ENCODE results near the gene LYSMD3. TPM values are rescaled to one million over a fixed set of nuclear protein-coding genes. Genes with fewer than 3 reads are reported as not detected.

The LYSMD3 gene
- total RNA-seq, 1 donor from 2014 or later: 21.6 TPM

DNA sequence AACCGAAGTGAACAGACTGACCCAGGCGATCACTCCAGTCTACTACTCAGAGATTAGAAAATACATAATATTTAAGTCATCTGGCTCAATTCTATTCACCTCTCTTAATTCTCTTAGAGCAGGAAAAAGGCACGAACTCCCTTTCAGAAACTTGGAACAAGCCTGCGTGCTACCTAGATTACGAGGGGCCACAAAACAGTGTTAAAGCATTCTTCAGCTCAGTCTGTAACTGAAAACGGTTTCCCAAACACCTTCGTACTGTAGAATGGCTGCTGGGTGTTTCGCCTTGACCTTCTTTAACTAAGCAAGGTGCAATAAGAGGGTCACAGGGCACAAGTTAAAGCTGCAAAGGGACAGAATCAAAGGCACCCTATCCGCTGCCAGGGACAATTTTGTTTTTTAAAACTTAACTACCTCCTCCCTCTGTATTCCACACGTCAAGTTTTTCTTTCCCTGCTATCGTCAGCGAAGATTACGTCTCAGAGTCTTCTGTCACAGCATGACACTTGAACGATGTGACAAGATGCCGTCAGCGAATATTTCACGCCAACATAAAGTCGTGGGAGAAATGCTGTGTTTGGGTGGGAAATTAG is 687 bp downstream of the LYSMD3 start:
- Histone ChIP-seq H3K27ac (peak overlapping the region; percentile 88), H3K9me3 (no peaks in the 10 kb centered on the region), H3K36me3 (peaks cover 12% of the 10 kb centered on the region), H3K27me3 (ENCODE audit: low read depth) (no peaks in the 10 kb centered on the region), H3K4me1 (peaks cover 42% of the 10 kb centered on the region), H3K4me3 (peak overlapping the region; percentile 78)
- ATAC-seq (peak; percentile 1 to 8), DNase-seq (no peak)
- TF ChIP-seq, protein P1, sequence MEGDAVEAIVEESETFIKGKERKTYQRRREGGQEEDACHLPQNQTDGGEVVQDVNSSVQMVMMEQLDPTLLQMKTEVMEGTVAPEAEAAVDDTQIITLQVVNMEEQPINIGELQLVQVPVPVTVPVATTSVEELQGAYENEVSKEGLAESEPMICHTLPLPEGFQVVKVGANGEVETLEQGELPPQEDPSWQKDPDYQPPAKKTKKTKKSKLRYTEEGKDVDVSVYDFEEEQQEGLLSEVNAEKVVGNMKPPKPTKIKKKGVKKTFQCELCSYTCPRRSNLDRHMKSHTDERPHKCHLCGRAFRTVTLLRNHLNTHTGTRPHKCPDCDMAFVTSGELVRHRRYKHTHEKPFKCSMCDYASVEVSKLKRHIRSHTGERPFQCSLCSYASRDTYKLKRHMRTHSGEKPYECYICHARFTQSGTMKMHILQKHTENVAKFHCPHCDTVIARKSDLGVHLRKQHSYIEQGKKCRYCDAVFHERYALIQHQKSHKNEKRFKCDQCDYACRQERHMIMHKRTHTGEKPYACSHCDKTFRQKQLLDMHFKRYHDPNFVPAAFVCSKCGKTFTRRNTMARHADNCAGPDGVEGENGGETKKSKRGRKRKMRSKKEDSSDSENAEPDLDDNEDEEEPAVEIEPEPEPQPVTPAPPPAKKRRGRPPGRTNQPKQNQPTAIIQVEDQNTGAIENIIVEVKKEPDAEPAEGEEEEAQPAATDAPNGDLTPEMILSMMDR (IDR thresholded peaks at IDR 0.05): no peak
- intact Hi-C loops (cut with DNase I): no loop called here

DNA sequence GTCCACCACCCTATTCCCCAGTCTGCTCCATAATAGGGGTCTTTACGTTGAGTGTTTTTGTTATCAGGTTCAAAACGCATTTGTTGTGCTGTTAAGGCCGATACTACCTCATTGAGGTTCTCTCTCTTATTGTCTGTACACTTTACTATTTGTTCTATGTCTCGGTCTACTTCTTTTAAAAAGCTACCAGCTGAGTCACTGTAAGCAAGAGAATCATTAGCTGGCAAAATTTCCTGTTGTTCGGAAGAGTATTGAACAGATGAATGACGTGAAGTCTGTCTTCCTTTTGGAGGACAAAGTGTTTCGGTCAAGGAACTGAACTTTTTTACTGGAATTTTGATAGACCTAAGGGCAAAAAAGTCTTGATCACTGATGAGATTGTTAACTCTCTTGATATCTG is 10.3 kb downstream of the LYSMD3 start:
- Histone ChIP-seq H3K4me1 (no peaks in the 10 kb centered on the region), H3K36me3 (peaks cover 55% of the 10 kb centered on the region), H3K4me3 (no peak overlapping the region), H3K27ac (no peak overlapping the region), H3K9me3 (no peaks in the 10 kb centered on the region), H3K27me3 (ENCODE audit: low read depth) (no peaks in the 10 kb centered on the region)
- ATAC-seq (no peak), DNase-seq (no peak)
- intact Hi-C loops (cut with DNase I): no loop called here
- TF ChIP-seq, protein P1 (IDR thresholded peaks at IDR 0.05): no peak

DNA sequence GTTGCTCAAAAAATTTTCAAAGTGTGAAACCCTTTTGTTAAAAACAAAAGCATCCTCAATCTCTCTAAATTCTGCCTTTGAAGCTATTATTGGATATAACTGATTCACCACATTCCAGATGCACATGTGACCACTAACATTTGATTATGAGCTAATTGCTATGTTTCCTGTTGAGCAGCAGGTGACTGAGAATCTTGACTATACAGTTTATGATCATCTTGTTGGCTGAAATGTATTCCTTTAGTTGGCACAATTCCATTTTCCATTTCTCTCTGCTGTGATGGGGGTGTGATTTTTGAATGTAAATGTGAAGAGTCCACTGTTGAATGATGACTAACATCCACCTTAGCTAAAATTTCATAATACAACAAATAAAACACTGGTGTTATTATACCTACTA is 10.7 kb downstream of the LYSMD3 start:
- Histone ChIP-seq H3K9me3 (no peaks in the 10 kb centered on the region), H3K4me1 (no peaks in the 10 kb centered on the region), H3K36me3 (peaks cover 50% of the 10 kb centered on the region), H3K27ac (no peak overlapping the region), H3K4me3 (no peak overlapping the region), H3K27me3 (ENCODE audit: low read depth) (no peaks in the 10 kb centered on the region)
- ATAC-seq (no peak), DNase-seq (no peak)
- TF ChIP-seq, protein P1 (IDR thresholded peaks at IDR 0.05): no peak
- intact Hi-C loops (cut with DNase I): no loop called here

DNA sequence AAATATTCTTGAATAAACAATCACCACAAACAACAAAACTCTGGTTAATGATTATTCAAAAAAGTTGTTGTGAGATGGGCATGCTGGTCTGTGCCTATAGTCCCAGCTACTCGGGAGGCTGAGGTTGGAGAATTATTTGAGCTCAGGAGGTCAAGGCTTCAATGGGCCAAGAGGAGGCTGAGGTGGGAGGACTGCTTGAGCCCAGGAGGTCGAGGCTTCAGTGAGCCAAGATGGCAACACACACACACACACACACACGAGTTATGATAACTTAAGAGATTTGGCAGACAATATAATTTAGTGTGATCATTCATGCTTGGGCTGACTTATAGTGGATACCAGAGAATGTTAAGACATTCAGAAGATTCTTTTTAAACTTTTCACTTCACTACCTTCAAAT is 14.9 kb downstream of the LYSMD3 start:
- Histone ChIP-seq H3K27ac (no peak overlapping the region), H3K36me3 (peaks cover 13% of the 10 kb centered on the region), H3K9me3 (no peaks in the 10 kb centered on the region), H3K27me3 (ENCODE audit: low read depth) (no peaks in the 10 kb centered on the region), H3K4me3 (no peak overlapping the region), H3K4me1 (no peaks in the 10 kb centered on the region)
- intact Hi-C loops (cut with DNase I): no loop called here
- DNase-seq (no peak), ATAC-seq (no peak)
- TF ChIP-seq, protein P1 (IDR thresholded peaks at IDR 0.05): no peak

DNA sequence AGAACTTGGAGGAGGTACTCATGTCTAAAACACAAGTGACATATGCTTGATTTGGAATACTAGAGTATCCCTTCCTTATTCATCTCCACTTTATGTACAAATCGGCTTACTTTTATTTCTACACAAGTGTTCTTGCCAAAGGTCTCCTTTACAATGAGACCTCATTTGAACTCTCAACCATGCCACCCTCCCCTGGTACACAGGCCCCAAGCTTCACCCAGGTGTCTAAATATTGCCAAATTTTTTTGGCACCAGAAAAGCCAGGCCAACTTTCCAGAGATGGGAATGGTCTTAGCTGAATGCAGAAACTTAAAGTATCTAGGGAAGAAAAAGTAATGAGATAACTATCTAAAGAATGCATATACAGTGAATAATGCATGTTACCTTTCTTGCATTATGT is 18.9 kb downstream of the LYSMD3 start:
- intact Hi-C loops (cut with DNase I): no loop called here
- TF ChIP-seq, protein P1 (IDR thresholded peaks at IDR 0.05): no peak
- no peaks in the 10 kb centered on the region for H3K9me3 ChIP-seq
- no peaks in the 10 kb centered on the region for H3K36me3 ChIP-seq
- no peak overlapping the region for H3K27ac ChIP-seq
- H3K4me3 ChIP-seq: no peak overlapping the region
- H3K27me3 ChIP-seq (ENCODE audit: low read depth): no peaks in the 10 kb centered on the region
- peak in 1 of 2 donors; percentile 18 for ATAC-seq
- no peaks in the 10 kb centered on the region for H3K4me1 ChIP-seq
- DNase-seq: no peak

Measured in lower lobe of right lung (tissue), 2 donors.